ENCODE measurements around the gene SLC37A1. TPM values are rescaled to one million over a fixed set of nuclear protein-coding genes. Genes with fewer than 3 reads are reported as not detected.
A peak's percentile ranks its signal among the peaks of the same experiment; 100 is the strongest.

SLC37A1 gene
- total RNA-seq, 2 donors from 2014 or later, result 21.0 to 24.0 TPM

DNA sequence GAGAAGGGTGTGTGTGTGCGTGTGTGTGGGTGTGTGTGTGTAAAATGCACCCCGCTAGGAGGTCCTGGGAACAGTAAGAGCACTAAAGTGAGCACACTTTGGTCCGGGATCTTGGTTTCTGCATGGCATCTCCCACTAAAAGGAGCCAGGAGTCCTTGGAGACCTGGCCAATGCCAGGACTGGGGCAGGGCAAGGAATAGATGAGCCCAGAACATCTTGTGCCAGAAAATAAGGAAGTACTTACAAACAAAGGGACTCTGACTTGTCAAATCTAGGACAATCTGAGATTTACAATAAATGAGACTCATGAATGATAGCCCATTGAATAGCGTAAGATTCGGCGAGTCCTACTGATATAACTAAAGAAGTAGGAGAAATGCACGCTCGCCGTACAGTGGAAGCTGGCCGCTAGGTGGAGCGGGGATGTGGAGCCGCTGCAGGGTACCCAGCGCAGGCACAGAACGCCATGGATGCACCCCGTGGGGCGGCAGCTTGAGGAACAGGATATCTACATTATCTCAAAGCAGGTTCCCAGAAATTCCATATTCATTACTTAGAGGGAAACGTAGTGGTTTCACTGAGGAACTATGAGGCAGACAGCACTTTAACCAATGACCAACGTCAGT lies 7.1 kb downstream of the SLC37A1 start:
- no peak for DNase-seq
- Mint-ChIP-seq H3K27me3 (no peaks in the 10 kb centered on the region), H3K27ac (peak overlapping the region; percentile 78), H3K4me3 (no peak overlapping the region), H3K4me1 (peaks cover 34% of the 10 kb centered on the region), H3K36me3 (ENCODE audit: low read depth) (peaks cover 12% of the 10 kb centered on the region)
- no peak for ATAC-seq
- H3K9me3 ChIP-seq (ENCODE audit: control insufficient read depth, low read length, poor library complexity, severe bottlenecking), result no peaks in the 10 kb centered on the region

DNA sequence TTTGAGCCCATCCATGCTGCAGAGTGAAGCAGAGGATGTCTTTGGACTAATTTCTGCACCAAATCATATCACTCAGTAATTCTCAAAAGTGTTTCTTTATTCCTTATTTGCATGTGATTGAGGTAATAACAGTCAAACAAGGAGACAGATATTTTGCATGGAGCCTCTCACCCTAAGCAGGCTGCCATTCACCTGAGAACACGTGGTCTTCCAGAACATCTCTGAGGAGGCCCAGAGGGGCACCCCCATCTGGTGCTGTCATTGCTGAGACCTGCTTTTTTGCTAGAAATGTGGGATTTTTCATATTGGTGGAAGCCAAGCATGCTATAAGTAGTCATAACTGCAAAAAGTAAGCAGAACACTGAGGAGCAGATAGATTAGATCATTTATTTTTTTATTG lies 7.7 kb downstream of the SLC37A1 start:
- H3K9me3 ChIP-seq (ENCODE audit: control insufficient read depth, low read length, poor library complexity, severe bottlenecking), result no peaks in the 10 kb centered on the region
- Mint-ChIP-seq H3K4me1 (peaks cover 36% of the 10 kb centered on the region), H3K27me3 (no peaks in the 10 kb centered on the region), H3K27ac (peak overlapping the region; percentile 59), H3K4me3 (no peak overlapping the region), H3K36me3 (ENCODE audit: low read depth) (peaks cover 12% of the 10 kb centered on the region)
- ATAC-seq (no peak), DNase-seq (no peak)

DNA sequence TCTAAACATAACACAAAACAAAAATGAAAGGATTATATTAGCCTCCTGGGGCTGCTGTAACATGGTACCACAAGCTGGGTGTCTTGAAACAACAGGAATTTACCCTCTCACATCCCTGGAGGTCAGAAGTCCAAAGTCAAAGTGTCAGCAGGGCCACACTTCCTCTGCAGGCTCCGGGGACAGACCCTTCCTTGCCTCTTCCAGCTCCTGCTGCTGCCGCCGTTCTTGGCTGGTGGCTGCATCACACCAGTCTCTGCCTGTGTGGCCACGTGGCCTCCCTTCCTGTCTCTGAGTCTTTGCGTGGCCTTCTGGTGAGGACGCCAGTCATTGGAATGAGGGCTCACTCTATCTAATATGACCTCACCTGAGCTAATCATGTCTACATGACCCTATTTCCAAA lies 8.2 kb downstream of the SLC37A1 start:
- no peaks in the 10 kb centered on the region for H3K27me3 Mint-ChIP-seq
- H3K4me3 Mint-ChIP-seq, result no peak overlapping the region
- peaks cover 12% of the 10 kb centered on the region for H3K36me3 Mint-ChIP-seq (ENCODE audit: low read depth)
- H3K9me3 ChIP-seq (ENCODE audit: control insufficient read depth, low read length, poor library complexity, severe bottlenecking), result no peaks in the 10 kb centered on the region
- DNase-seq (no peak), ATAC-seq (no peak)
- peak overlapping the region; percentile 59 for H3K27ac Mint-ChIP-seq
- H3K4me1 Mint-ChIP-seq, result peaks cover 35% of the 10 kb centered on the region

GRCh38 chr21:42522271-42522670 lies 8.6 kb downstream of the SLC37A1 start:
- Mint-ChIP-seq H3K27me3 (no peaks in the 10 kb centered on the region), H3K4me1 (peaks cover 36% of the 10 kb centered on the region), H3K4me3 (no peak overlapping the region), H3K27ac (peak overlapping the region; percentile 59), H3K36me3 (ENCODE audit: low read depth) (peaks cover 10% of the 10 kb centered on the region)
- no peaks in the 10 kb centered on the region for H3K9me3 ChIP-seq (ENCODE audit: control insufficient read depth, low read length, poor library complexity, severe bottlenecking)
- no peak for ATAC-seq
- no peak for DNase-seq

DNA sequence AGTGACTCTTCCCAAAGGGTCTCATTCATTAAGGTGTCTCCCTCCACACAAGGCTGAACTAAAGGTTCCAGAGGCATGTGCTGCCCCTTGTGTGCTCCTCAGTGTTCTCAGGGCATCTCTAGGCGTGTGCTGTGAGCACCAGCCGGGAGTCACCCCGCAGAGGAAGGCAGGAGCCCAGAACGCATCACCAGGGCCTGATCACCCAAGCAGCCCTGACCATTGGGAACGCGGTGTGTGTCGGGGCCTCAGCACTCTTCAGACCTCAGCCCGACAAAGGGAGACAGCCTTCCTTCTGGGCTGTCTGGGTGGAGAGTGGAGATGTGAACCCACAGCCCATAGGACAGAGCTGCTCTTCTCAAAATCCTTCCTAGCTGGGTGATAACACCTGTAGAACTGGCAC lies 9.1 kb downstream of the SLC37A1 start:
- DNase-seq, result no peak
- H3K27ac Mint-ChIP-seq, result no peak overlapping the region
- no peak for ATAC-seq
- H3K9me3 ChIP-seq (ENCODE audit: control insufficient read depth, low read length, poor library complexity, severe bottlenecking), result no peaks in the 10 kb centered on the region
- no peaks in the 10 kb centered on the region for H3K27me3 Mint-ChIP-seq
- H3K36me3 Mint-ChIP-seq (ENCODE audit: low read depth), result peaks cover 10% of the 10 kb centered on the region
- H3K4me3 Mint-ChIP-seq, result no peak overlapping the region
- peaks cover 39% of the 10 kb centered on the region for H3K4me1 Mint-ChIP-seq

- no peaks in the 10 kb centered on the region for H3K27me3 Mint-ChIP-seq
- no peak overlapping the region for H3K27ac Mint-ChIP-seq
- DNase-seq, result no peak
- peaks cover 10% of the 10 kb centered on the region for H3K36me3 Mint-ChIP-seq (ENCODE audit: low read depth)
- ATAC-seq, result no peak
- no peaks in the 10 kb centered on the region for H3K9me3 ChIP-seq (ENCODE audit: control insufficient read depth, low read length, poor library complexity, severe bottlenecking)
- H3K4me3 Mint-ChIP-seq, result no peak overlapping the region
- H3K4me1 Mint-ChIP-seq, result peaks cover 41% of the 10 kb centered on the region
Observed at GRCh38 chr21:42523211-42523610, 9.6 kb downstream of the SLC37A1 start.

DNA sequence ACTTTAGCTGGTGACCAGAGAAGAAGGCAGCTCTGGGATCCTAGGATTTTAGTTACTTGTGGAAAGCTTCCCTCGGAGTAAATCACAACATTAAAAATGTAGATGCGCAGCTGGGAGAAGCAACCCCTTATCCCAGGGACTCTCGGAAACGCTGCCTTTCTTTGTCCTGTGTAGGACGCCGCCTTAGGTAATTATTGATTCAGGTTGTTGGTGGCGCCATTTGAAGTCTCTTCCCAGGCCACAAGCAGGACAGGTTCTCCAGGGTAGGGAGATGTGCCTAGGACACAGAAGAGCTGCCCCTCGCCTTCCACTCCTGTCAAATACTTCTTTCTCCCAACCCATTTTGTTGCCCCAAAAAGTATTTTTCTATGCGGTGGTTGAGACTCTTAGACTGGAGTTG lies 10.3 kb downstream of the SLC37A1 start:
- ATAC-seq (no peak), DNase-seq (no peak)
- H3K27me3 Mint-ChIP-seq, result no peaks in the 10 kb centered on the region
- H3K4me3 Mint-ChIP-seq, result no peak overlapping the region
- no peaks in the 10 kb centered on the region for H3K9me3 ChIP-seq (ENCODE audit: control insufficient read depth, low read length, poor library complexity, severe bottlenecking)
- peaks cover 10% of the 10 kb centered on the region for H3K36me3 Mint-ChIP-seq (ENCODE audit: low read depth)
- H3K27ac Mint-ChIP-seq, result peak overlapping the region; percentile 92
- peaks cover 40% of the 10 kb centered on the region for H3K4me1 Mint-ChIP-seq

DNA sequence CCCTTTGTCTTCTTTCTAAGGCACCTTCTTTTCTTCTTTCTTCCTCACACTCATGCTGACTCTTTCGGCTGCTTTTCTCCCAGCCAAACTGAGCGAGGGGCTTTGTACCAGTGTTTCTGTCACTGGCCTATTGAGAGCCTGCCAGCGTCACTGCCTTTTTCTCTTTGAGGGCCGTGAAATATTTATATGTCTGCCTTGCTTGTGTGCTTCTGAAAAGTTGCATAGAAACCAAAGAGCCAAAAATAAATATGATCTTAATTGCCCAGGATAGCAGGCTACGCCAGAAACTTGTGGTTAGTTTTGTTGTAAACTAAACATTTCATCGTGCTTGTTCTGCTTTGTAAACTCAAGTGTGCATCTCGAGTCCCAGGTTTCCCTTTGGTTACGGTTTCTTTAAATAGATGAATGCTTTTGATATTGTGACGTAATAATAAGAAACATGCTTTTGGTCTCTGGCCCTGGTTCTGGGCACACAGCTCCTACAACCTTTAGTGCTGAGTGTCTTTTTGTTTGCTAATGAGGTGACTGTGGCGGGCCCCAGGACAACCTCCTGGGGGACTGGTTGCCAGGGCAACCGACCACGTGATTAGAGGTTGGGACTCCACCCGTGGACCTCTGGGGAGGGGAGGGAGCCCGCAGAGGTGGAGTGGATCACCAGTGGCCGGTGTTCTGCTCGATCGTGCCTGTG lies 10.8 kb downstream of the SLC37A1 start:
- no peaks in the 10 kb centered on the region for H3K9me3 ChIP-seq (ENCODE audit: control insufficient read depth, low read length, poor library complexity, severe bottlenecking)
- Mint-ChIP-seq H3K4me3 (peak overlapping the region; percentile 15), H3K27ac (peak overlapping the region; percentile 92), H3K36me3 (ENCODE audit: low read depth) (peaks cover 10% of the 10 kb centered on the region), H3K4me1 (peaks cover 40% of the 10 kb centered on the region), H3K27me3 (no peaks in the 10 kb centered on the region)
- ATAC-seq (peak; percentile 48), DNase-seq (peak in 1 of 3 donors; percentile 22)

GRCh38 chr21:42525029-42525581 lies 11.5 kb downstream of the SLC37A1 start:
- H3K4me3 Mint-ChIP-seq, result peak overlapping the region; percentile 15
- ATAC-seq, result no peak
- H3K27ac Mint-ChIP-seq, result peak overlapping the region; percentile 92
- H3K9me3 ChIP-seq (ENCODE audit: control insufficient read depth, low read length, poor library complexity, severe bottlenecking), result no peaks in the 10 kb centered on the region
- H3K36me3 Mint-ChIP-seq (ENCODE audit: low read depth), result peaks cover 6% of the 10 kb centered on the region
- H3K4me1 Mint-ChIP-seq, result peaks cover 35% of the 10 kb centered on the region
- no peaks in the 10 kb centered on the region for H3K27me3 Mint-ChIP-seq
- DNase-seq, result no peak

DNA sequence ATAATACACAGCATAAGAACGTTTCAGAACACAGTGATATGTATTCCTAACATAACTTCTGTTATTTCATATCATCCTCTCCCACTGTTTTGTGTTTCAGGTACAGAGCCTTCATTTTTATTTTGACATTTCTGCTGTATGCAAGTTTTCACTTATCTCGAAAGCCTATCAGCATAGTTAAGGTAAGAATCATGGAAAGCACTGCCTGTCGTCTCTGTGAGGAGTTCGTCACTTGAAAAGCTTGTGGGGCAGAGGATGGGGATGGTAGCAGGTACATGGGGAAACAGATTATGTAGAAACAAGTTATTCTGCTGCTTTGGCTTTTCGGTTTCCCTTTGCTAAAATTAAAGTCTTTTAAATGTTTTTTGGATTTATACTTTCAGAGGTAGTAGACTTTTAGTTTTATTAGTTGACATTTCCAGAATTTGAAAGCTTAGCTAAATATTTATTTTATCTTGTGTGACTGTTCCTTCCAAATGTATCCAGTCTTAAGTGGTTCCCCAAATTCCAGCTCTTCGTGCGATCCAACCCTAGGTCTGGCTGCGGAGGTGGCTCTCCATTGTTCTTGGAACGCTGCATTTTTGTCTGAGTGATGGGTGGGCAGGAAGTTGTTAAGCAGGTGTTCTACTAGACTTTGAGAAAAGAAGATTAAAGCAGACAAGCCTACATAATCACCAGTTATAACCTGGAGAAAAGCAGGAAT lies 12.2 kb downstream of the SLC37A1 start:
- no peak overlapping the region for H3K4me3 Mint-ChIP-seq
- peaks cover 34% of the 10 kb centered on the region for H3K4me1 Mint-ChIP-seq

DNA sequence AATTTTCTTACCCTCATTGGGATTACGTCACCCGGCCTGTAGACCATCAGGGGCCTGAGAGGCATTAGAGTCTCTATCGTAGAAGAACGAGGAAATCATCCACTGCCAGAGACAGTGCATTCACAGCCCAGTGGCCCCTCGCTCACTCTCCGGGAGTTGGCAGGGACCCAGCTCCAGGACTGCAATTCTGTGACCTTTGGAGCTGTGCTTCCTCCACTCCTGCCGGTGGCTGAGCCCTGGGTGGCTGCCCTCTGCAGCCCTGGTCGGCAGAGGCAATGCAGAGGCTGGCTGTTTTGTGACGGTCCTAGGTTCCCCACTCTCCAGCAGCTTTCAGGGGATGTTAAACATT lies 12.7 kb downstream of the SLC37A1 start:
- Mint-ChIP-seq H3K4me1 (peaks cover 34% of the 10 kb centered on the region), H3K27me3 (no peaks in the 10 kb centered on the region), H3K36me3 (ENCODE audit: low read depth) (peaks cover 3% of the 10 kb centered on the region), H3K27ac (peak overlapping the region; percentile 93), H3K4me3 (peak overlapping the region; percentile 64)
- DNase-seq, result no peak
- ATAC-seq, result no peak
- H3K9me3 ChIP-seq (ENCODE audit: control insufficient read depth, low read length, poor library complexity, severe bottlenecking), result no peaks in the 10 kb centered on the region

More for the DNA sequence above, 12.2 kb downstream of the SLC37A1 start:
- H3K27me3 Mint-ChIP-seq, result no peaks in the 10 kb centered on the region
- no peaks in the 10 kb centered on the region for H3K9me3 ChIP-seq (ENCODE audit: control insufficient read depth, low read length, poor library complexity, severe bottlenecking)
- peak overlapping the region; percentile 92 for H3K27ac Mint-ChIP-seq
- DNase-seq (no peak), ATAC-seq (no peak)
- peaks cover 3% of the 10 kb centered on the region for H3K36me3 Mint-ChIP-seq (ENCODE audit: low read depth)

DNA sequence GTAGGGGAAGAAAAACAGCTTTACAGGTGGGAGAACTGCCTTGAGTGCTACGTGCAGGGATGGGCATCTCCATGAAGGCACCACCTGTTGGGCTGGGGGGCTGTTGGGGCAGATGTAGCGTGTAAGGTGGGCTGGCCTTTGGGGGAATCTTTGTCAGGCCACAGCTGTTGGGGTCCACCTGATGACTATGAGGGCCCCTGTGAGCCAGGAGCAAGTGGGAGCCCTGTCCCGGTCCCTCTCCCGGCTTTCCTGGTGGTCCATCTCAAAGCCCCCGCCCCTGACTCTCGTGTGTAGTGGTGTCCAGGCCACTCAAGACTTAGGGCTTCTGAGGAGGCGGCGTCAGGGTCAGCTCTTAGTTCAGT lies 13.5 kb downstream of the SLC37A1 start:
- Mint-ChIP-seq H3K27me3 (no peaks in the 10 kb centered on the region), H3K4me1 (peaks cover 31% of the 10 kb centered on the region), H3K36me3 (ENCODE audit: low read depth) (no peaks in the 10 kb centered on the region), H3K27ac (peak overlapping the region; percentile 93), H3K4me3 (peak overlapping the region; percentile 64)
- no peak for DNase-seq
- no peaks in the 10 kb centered on the region for H3K9me3 ChIP-seq (ENCODE audit: control insufficient read depth, low read length, poor library complexity, severe bottlenecking)
- ATAC-seq, result no peak

- peak overlapping the region; percentile 86 for H3K4me3 Mint-ChIP-seq
- DNase-seq (peak in 2 of 3 donors; percentile 32 to 37), ATAC-seq (peak; percentile 92)
- peaks cover 33% of the 10 kb centered on the region for H3K4me1 Mint-ChIP-seq
- no peaks in the 10 kb centered on the region for H3K9me3 ChIP-seq (ENCODE audit: control insufficient read depth, low read length, poor library complexity, severe bottlenecking)
- no peaks in the 10 kb centered on the region for H3K27me3 Mint-ChIP-seq
- H3K36me3 Mint-ChIP-seq (ENCODE audit: low read depth), result no peaks in the 10 kb centered on the region
- H3K27ac Mint-ChIP-seq, result peak overlapping the region; percentile 93
Observed at GRCh38 chr21:42527489-42528158, 14.0 kb downstream of the SLC37A1 start.
